HAP-1 (cell line): Measurements from ENCODE around the gene FAM162A.

Experiments used
- DNase-seq, 2 experiments: peaks; one replicate each; pipeline ENCODE4 v3.0.0-alpha.2; 2016 to 2020; ENCODE audit warnings: low spot score in 2 of 2
- H3K27me3 ChIP-seq: fragments of 250-450 bp; sonication (Bioruptor Pico); 2 replicates; pipeline ENCODE4 v1.5.1; 2020; ENCODE audit warnings: low read depth, mild to moderate bottlenecking, moderate library complexity
- H3K36me3 ChIP-seq: fragments of 250-450 bp; sonication (Bioruptor Pico); replicated peaks from 2 replicates; pipeline ENCODE4 v1.5.1; 2020; ENCODE audit warnings: mild to moderate bottlenecking
- H3K4me1 ChIP-seq: fragments of 250-450 bp; sonication (Bioruptor Pico); 2 replicates; pipeline ENCODE4 v1.5.1; 2020; ENCODE audit warnings: mild to moderate bottlenecking
- H3K4me3 ChIP-seq: fragments of 250-450 bp; sonication (Bioruptor Pico); 2 replicates; pipeline ENCODE4 v1.5.1; 2020; ENCODE audit warnings: mild to moderate bottlenecking, moderate library complexity
- H3K9me3 ChIP-seq: fragments of 250-450 bp; sonication (Bioruptor Pico); 2 replicates; pipeline ENCODE4 v1.5.1; 2020; ENCODE audit warnings: mild to moderate bottlenecking, moderate library complexity
- in situ Hi-C: fragments of 300-500 bp; cut with MboI; formaldehyde crosslinking; loops from 3 replicates; pipeline ENCODE4 v1.14.3; 2020; ENCODE audit warnings: low sequenced_read_pairs, inconsistent platforms, mixed read lengths

Gene FAM162A

DNA sequence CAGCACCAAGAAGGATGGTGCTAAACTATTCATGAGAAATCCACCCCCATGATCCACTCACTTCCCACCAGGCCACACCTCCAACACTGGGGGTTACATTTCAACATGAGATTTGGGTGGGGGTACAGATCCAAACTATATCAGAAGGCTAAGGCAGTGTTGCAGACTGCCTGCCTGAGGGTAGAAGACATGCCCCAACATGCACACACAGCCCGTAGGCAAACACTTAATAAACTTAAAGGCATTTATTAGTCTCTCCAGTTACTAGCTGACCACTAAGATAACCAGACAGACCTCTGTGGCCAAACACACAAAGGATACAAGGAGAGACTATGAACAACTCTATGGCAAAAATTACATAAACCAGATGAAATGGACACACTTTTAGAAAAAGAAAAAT, 10.2 kb downstream of the FAM162A start:
- Histone ChIP-seq H3K36me3 (no peaks in the 10 kb centered on the region), H3K27me3 (no peaks in the 10 kb centered on the region), H3K4me1 (no peaks in the 10 kb centered on the region), H3K9me3 (no peaks in the 10 kb centered on the region), H3K4me3 (no peak overlapping the region)
- DNase-seq = no peak
- in situ Hi-C loops = no loop called here

- Histone ChIP-seq H3K4me3 (no peak overlapping the region), H3K4me1 (no peaks in the 10 kb centered on the region), H3K9me3 (no peaks in the 10 kb centered on the region), H3K36me3 (no peaks in the 10 kb centered on the region), H3K27me3 (no peaks in the 10 kb centered on the region)
- in situ Hi-C loops = no loop called here
- no peak for DNase-seq
Measured at GRCh38 chr3:122395582-122395981, 11.6 kb downstream of the FAM162A start.

DNA sequence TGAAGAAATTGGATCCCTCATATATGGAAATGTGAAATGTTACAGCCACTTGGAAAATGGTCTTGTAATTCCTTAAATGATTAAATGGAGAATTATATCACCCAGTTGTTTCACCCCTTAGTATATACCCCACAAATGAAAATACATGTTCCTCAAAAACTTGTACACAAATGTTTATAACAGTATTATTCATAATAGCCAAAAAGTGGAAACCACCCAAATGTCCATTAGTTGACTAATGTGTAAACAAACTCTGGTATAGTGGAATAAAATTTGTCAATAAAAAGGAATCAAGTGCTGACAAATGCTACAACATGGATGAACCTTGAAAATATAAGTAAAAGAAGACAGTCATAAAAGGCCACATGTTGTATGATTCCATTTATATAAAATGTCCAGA, 12.5 kb downstream of the FAM162A start:
- in situ Hi-C loops = no loop called here
- DNase-seq = no peak
- H3K27me3 ChIP-seq = no peaks in the 10 kb centered on the region
- H3K9me3 ChIP-seq = no peaks in the 10 kb centered on the region
- H3K4me1 ChIP-seq = no peaks in the 10 kb centered on the region
- H3K36me3 ChIP-seq = no peaks in the 10 kb centered on the region
- no peak overlapping the region for H3K4me3 ChIP-seq

DNA sequence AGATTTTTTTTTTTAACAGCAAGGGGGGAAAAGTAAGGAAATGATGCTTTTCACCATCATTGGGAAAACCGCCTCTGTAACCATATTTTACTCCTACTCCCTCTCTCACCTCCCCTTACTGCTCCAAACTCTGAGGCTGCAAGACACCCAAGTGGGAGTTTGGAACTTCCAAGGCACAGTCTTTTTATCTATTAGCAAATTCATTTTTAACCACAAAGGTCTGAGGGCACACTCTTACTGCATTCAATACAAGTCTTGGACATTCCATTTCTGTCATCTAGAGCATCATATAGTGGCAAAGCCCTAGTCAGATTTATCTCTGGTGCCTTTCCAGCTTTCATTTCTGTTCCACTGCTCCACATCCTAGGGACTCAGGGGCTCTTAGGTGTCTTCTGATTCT, 13.2 kb downstream of the FAM162A start:
- no peaks in the 10 kb centered on the region for H3K36me3 ChIP-seq

DNA sequence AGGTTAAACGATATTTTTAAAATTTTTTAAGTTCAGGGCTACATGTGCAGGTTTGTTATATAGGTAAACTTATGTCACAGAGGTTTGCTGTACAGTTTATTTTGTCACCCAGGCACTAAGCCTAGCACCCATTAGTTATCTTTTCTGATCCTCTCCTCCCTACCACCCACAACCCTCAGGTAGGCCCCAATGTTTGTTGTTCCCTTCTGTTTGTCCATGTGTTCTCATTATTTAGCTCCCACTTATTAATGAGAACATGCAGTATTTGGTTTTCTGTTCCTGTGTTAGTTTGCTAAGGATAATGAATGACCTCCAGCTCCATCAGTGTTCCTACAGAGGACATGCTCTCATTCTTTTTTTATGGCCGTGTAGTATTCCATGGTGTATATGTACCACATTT, 14.9 kb downstream of the FAM162A start:
- Histone ChIP-seq H3K36me3 (no peaks in the 10 kb centered on the region), H3K9me3 (no peaks in the 10 kb centered on the region), H3K27me3 (no peaks in the 10 kb centered on the region), H3K4me1 (no peaks in the 10 kb centered on the region), H3K4me3 (no peak overlapping the region)
- in situ Hi-C loops = no loop called here
- no peak for DNase-seq

More for the DNA sequence above, 13.2 kb downstream of the FAM162A start:
- in situ Hi-C loops = no loop called here
- Histone ChIP-seq H3K4me3 (no peak overlapping the region), H3K27me3 (no peaks in the 10 kb centered on the region), H3K9me3 (no peaks in the 10 kb centered on the region), H3K4me1 (no peaks in the 10 kb centered on the region)
- DNase-seq = no peak

GRCh38 chr3:122403489-122403888, 19.5 kb downstream of the FAM162A start:
- Histone ChIP-seq H3K36me3 (peaks cover 16% of the 10 kb centered on the region), H3K27me3 (no peaks in the 10 kb centered on the region), H3K4me1 (no peaks in the 10 kb centered on the region), H3K9me3 (no peaks in the 10 kb centered on the region), H3K4me3 (no peak overlapping the region)
- no peak for DNase-seq
- in situ Hi-C loops = no loop called here

DNA sequence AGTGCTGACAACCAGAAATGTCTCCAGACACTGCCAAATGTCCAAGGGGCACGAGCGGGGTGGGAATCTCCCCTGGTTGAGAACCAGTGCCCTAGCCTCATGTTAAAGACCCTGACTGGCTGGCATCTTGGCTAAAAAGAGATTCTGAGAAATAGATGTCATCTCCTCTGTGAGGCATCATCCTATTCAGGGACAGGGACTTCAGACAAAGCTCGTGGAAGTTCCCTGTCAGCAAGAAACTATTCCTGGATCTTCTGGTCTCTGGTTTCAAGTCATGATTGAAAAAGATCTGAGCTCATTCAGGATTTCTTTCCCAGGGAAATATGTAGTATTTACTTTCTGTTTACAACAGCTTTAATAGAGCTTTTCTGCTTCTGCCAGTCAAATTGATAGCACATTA, 21.0 kb downstream of the FAM162A start:
- DNase-seq = no peak
- Histone ChIP-seq H3K36me3 (peaks cover 16% of the 10 kb centered on the region), H3K27me3 (no peaks in the 10 kb centered on the region), H3K4me1 (no peaks in the 10 kb centered on the region), H3K9me3 (no peaks in the 10 kb centered on the region), H3K4me3 (no peak overlapping the region)
- in situ Hi-C loops = no loop called here

GRCh38 chr3:122406198-122406597, 22.2 kb downstream of the FAM162A start:
- Histone ChIP-seq H3K4me3 (no peak overlapping the region), H3K4me1 (no peaks in the 10 kb centered on the region), H3K36me3 (peaks cover 16% of the 10 kb centered on the region), H3K9me3 (no peaks in the 10 kb centered on the region), H3K27me3 (no peaks in the 10 kb centered on the region)
- DNase-seq = no peak
- in situ Hi-C loops = no loop called here

GRCh38 chr3:122407946-122408345, 24.0 kb downstream of the FAM162A start:
- in situ Hi-C loops = no loop called here
- no peak for DNase-seq
- peaks cover 16% of the 10 kb centered on the region for H3K36me3 ChIP-seq
- no peak overlapping the region for H3K4me3 ChIP-seq
- H3K4me1 ChIP-seq = no peaks in the 10 kb centered on the region
- no peaks in the 10 kb centered on the region for H3K9me3 ChIP-seq
- H3K27me3 ChIP-seq = no peaks in the 10 kb centered on the region

DNA sequence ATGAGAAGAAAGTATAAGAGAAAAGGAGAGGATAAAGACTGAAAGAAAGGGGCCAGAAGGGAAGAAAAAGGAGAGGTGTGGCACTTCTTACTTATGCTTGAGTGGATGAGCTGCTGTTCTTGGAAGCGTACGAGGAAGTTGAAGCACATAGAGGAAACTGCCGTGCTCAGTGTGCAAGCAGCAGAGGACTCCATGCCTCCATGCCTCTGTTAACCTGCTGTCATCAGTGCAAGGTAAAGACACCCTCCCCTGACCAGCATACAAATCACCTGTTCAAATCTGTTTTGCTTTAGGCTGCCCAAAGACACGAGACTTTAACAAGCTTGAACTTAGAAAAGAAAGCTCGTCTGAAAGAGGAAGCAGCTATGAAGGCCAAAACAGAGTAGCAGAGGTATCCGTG, 25.5 kb downstream of the FAM162A start:
- no peaks in the 10 kb centered on the region; the same call in 1 of the 2 replicates for H3K4me1 ChIP-seq
- no peak overlapping the region for H3K4me3 ChIP-seq
- DNase-seq = no peak
- in situ Hi-C loops = no loop called here
- H3K27me3 ChIP-seq = no peaks in the 10 kb centered on the region
- peaks cover 13% of the 10 kb centered on the region for H3K36me3 ChIP-seq
- H3K9me3 ChIP-seq = no peaks in the 10 kb centered on the region

DNA sequence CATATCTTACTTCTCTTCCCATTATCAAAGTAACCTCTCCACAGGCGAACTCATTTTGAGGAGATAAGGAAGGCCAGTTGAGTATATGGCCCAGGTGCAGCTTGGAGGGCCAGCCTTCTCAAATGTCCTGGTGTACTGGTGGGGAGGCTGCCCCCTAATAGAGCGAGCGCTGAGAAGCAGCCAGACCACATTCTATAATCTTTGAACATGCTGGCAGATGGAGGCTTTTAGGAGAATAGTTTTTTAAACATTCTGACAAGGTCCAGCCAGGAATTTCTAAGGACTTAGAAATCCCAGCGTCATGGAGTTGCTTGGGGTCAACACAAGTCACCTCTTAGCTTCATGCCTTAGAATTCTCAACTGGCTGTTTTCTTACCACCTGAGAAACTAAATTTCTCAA, 26.1 kb downstream of the FAM162A start:
- peaks cover 2% of the 10 kb centered on the region; the same call in 1 of the 2 replicates for H3K4me1 ChIP-seq
- in situ Hi-C loops = no loop called here
- H3K27me3 ChIP-seq = no peaks in the 10 kb centered on the region
- no peak for DNase-seq
- H3K4me3 ChIP-seq = no peak overlapping the region
- no peaks in the 10 kb centered on the region for H3K9me3 ChIP-seq
- H3K36me3 ChIP-seq = peaks cover 11% of the 10 kb centered on the region

- peaks cover 11% of the 10 kb centered on the region for H3K36me3 ChIP-seq
- no peaks in the 10 kb centered on the region for H3K27me3 ChIP-seq
- no peak for DNase-seq
- in situ Hi-C loops = no loop called here
- H3K9me3 ChIP-seq = no peaks in the 10 kb centered on the region
- no peak overlapping the region for H3K4me3 ChIP-seq
- peaks cover 3% of the 10 kb centered on the region; the same call in 1 of the 2 replicates for H3K4me1 ChIP-seq
Measured at GRCh38 chr3:122410639-122411038, 26.7 kb downstream of the FAM162A start.

DNA sequence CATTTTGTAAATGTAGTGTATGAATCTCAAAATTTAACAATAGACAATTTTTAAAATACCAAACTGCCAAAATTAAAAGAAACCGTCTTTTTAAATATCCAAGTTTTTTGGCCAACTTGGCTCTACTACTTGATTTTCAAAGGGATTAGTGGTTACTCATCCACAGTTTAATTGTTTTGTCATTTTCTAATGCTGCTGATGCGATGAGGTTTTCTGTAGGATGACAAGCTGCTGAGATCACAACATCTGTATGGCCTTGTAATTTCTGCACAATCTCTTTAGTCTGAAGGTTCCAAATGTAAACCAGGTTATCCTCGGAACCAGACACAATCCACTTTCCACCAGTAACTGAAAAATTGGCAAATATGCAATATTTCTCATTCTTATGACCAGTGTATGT, 30.4 kb downstream of the FAM162A start:
- no peak overlapping the region for H3K4me3 ChIP-seq
- no peaks in the 10 kb centered on the region for H3K27me3 ChIP-seq
- in situ Hi-C loops = no loop called here
- no peaks in the 10 kb centered on the region for H3K9me3 ChIP-seq
- peaks cover 4% of the 10 kb centered on the region; the same call in 1 of the 2 replicates for H3K36me3 ChIP-seq
- no peak for DNase-seq
- H3K4me1 ChIP-seq = peaks cover 7% of the 10 kb centered on the region

DNA sequence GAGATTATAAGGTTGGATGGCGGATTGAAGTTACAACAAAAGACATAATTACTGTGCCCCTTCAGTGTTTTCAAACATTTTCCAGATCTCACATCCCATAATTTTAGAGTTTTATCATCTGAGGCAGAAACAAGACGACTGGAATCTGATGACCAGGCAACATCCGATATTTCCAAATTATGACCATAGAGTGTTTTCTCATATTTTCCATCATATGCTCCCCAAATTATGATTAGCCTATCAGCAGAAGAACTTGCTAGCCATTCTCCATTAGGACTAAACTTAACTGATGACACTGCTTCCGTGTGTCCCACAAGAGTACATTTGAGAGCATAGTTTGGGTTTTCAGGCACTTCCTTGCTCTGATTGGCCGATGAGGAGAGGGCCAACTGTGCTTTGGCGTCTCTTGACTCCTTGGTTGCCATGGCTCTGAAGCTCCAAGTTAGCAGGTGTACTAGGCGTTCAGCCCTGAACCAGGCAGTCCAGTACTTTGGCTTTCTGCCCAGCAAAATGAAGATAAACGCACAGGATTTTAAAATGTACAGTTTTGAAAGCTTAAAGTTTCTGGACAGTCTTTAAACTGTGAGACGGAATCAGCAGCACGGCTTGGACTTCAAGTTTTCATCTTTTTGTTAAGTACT, 31.2 kb downstream of the FAM162A start:
- peaks cover 7% of the 10 kb centered on the region for H3K4me1 ChIP-seq
- H3K9me3 ChIP-seq = no peaks in the 10 kb centered on the region
- in situ Hi-C loops = no loop called here
- H3K27me3 ChIP-seq = no peaks in the 10 kb centered on the region
- peak overlapping the region; percentile 78 for H3K4me3 ChIP-seq
- peak; percentile 26 to 62 for DNase-seq
- peaks cover 4% of the 10 kb centered on the region; the same call in 1 of the 2 replicates for H3K36me3 ChIP-seq
